Right cardiac atrium (tissue), 5 donors: ENCODE measurements around the gene ATL1. TPM values are rescaled to one million over a fixed set of nuclear protein-coding genes. Genes with fewer than 3 reads are reported as not detected.
"Not testable (repeated sequence)": the region's sequence is repeated elsewhere in the genome, so short reads cannot be mapped to it uniquely, and the experiment has no call there.

Source experiments
- ATAC-seq, 2 donors: fragments of 200-7000 bp; cut with Tn5 transposase; one replicate each; pipeline versions ENCODE4 v1.8.0 to v1.9.1; 2020; ENCODE audit warnings: moderate library complexity in 2 of 2, mild to moderate bottlenecking in 1 of 2
- DNase-seq, 3 donors: peaks; one replicate each; pipeline ENCODE4 v3.0.0-alpha.2; 2020
- H3K27ac ChIP-seq: one replicate; pipeline ENCODE4 v1.5.1; 2013; ENCODE audit warnings: mild to moderate bottlenecking, low read length, control low read depth, moderate library complexity
- H3K27me3 ChIP-seq: one replicate; pipeline ENCODE4 v1.6.1; 2013; ENCODE audit not compliant: control insufficient read depth, insufficient read depth
- H3K4me1 ChIP-seq: one replicate; pipeline ENCODE4 v1.6.1; 2013; ENCODE audit warnings: low read length; ENCODE audit not compliant: control insufficient read depth, insufficient read depth
- H3K4me3 ChIP-seq: one replicate; pipeline ENCODE4 v1.5.1; 2013; ENCODE audit warnings: low read length, control low read depth
- H3K9me3 ChIP-seq: one replicate; pipeline ENCODE4 v1.6.1; 2013; ENCODE audit warnings: low read length; ENCODE audit not compliant: control insufficient read depth
- WGBS: extraction: QIAGEN DNeasy Blood & Tissue Kit; methylation state at CpG from one replicate; pipeline ENCODE4 v1.1.7; 2013; 5-methylcytosine and 5-hydroxymethylcytosine counted together
- intact Hi-C, 4 donors: fragments of 100-400 bp; cut with DNase I; formaldehyde crosslinking; loops; one replicate each; pipeline versions ENCODE4 v1.11.0 to v1.14.0; 2022 to 2023
- polyA plus RNA-seq: library from polyadenylated mRNA; stranded (reverse); fragments of 200-250 nt; gene quantifications from one replicate; pipeline ENCODE4 v1.2.3, GENCODE V29; 2013
- total RNA-seq, 4 donors: library from RNA; stranded (reverse); fragmentation: NEBNext Ultra II Directional; extraction: Animal tissue kit (Norgen Biotek cat#: 25700); gene quantifications; one replicate each; pipeline ENCODE4 v1.2.1, GENCODE V29; 2021
- donor health status: healthy with polysubstance abuse.
- donor health status: DM: no; HTN: yes; CAD: no.
- donor health status: DM: no; HTN: no; CAD: no.
- donor health status: DM: no; HTN: yes; CAD: no; lungs with severe emphysema.
- donor health status: DM: yes; HTN: yes; CAD: no.

Gene ATL1
- total and polyA plus RNA-seq, 5 donors, result 1.4 to 2.8 (median 2.2) TPM

DNA sequence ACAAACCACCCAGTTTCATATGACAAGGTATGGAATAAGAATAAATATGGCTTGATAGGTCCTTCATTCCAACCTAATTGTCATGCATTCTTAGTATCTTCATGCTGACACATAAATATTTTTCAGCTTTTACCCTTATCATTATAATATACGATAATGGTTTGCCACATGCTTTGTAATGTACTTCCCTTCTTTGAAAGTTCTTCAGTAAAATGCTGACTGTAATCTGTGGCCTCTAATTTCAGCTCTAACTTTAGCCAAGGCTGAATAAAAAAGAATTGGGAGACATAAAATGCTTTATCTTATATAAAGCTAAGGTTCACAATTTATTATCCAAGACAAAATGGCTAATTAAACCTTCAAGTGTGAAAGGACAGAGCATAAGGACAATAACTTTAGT lies 24.9 kb upstream of the ATL1 start:
- no peak for ATAC-seq
- DNase-seq, result no peak
- H3K27me3 ChIP-seq, result no peaks in the 10 kb centered on the region
- intact Hi-C loops, result loop anchor here in 3 of 4 donors (5.0 kb wide), 2 partner anchors 213 to 218 kb away; no protein-coding TSS in a partner anchor
- no peak overlapping the region for H3K4me3 ChIP-seq
- H3K4me1 ChIP-seq, result no peaks in the 10 kb centered on the region
- H3K9me3 ChIP-seq, result no peaks in the 10 kb centered on the region
- 52% methylated on average over 1 of the region's 1 CpG for WGBS
- no peak overlapping the region for H3K27ac ChIP-seq

GRCh38 chr14:50538034-50538433 lies 21.9 kb upstream of the ATL1 start:
- H3K27ac ChIP-seq, ATAC-seq, DNase-seq, H3K4me3 ChIP-seq, H3K27me3 ChIP-seq, H3K9me3 ChIP-seq, intact Hi-C loops, H3K4me1 ChIP-seq: not testable (repeated sequence)
- 58% methylated on average over 4 of the region's 4 CpGs for WGBS

DNA sequence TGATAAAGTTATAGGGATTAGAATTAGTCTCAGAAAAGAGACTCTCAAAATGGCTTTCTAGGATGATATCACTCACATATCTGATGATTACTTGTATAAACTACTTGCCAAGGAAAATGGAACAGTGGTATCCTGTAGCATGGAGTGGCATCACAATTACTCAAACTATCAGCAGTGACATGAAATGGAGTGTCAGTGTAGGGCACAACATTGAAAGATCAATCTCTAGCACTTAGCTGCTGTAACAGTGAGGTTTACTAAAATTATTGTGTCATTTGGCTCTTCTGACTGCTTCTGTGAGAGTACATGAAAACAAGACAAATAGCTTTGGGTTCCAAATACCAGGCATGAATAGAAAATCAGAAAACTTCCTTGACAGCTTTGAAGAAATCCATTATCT lies 20.9 kb upstream of the ATL1 start:
- DNase-seq (no peak), ATAC-seq (no peak)
- no peak overlapping the region for H3K27ac ChIP-seq
- H3K9me3 ChIP-seq, result no peaks in the 10 kb centered on the region
- H3K4me3 ChIP-seq, result no peak overlapping the region
- intact Hi-C loops, result no loop called here
- no peaks in the 10 kb centered on the region for H3K4me1 ChIP-seq
- no peaks in the 10 kb centered on the region for H3K27me3 ChIP-seq

GRCh38 chr14:50541159-50541567 lies 18.8 kb upstream of the ATL1 start:
- no peaks in the 10 kb centered on the region for H3K9me3 ChIP-seq
- no peak overlapping the region for H3K27ac ChIP-seq
- no peaks in the 10 kb centered on the region for H3K4me1 ChIP-seq
- ATAC-seq (no peak), DNase-seq (no peak)
- H3K27me3 ChIP-seq, result no peaks in the 10 kb centered on the region
- 56% methylated on average over 1 of the region's 1 CpG for WGBS
- intact Hi-C loops, result no loop called here
- H3K4me3 ChIP-seq, result no peak overlapping the region

DNA sequence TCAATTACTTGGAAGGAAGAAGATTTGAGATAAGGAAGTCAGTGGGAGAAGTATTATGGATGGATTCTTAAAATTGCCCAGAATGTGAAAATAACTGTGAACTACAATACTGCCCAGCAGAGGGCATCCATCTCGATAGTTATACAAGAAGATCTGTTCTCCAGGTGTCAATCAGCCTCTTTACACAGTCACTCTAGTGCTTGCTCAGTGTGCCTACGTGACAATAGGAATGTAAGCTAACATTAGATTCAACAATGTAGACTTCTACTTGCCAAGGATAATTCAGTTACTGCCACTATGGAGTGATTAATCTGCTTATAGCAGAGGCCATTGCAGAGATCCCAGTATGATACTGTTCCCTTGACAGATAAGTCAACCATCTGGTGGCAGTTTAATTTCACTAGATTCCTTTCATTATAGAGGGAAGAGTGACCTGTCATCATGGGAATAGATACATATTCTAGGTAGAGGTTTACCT lies 17.0 kb upstream of the ATL1 start:
- Histone ChIP-seq H3K4me3 (no peak overlapping the region), H3K4me1 (no peaks in the 10 kb centered on the region), H3K27ac (no peak overlapping the region), H3K27me3 (no peaks in the 10 kb centered on the region), H3K9me3 (no peaks in the 10 kb centered on the region)
- intact Hi-C loops, result no loop called here
- WGBS, result 6% methylated on average over 2 of the region's 2 CpGs
- ATAC-seq, result peak in 1 of 2 donors; percentile 48
- DNase-seq, result no peak

DNA sequence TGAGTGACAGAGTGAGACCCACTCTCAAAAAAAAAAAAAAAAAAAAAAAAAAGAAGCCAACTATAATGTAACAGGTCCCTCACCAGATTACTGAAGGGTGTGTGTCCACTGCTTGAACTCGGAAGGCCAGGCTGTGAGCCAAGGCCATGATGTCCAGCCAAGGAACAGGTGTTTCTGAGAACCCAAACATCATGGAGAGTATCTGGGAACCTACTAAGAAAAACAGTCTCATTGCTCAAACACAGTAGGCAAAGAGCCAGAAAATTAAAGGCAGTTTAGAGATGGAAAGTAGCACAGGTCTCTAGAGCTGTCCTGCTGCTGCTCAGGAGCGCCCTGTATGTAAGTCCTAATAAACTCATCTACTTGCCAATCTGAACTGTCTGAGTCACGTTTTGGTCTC lies 15.0 kb upstream of the ATL1 start:
- no peak overlapping the region for H3K27ac ChIP-seq
- WGBS, result 64% methylated on average over 3 of the region's 3 CpGs
- intact Hi-C loops, result no loop called here
- ATAC-seq (no peak), DNase-seq (peak in 1 of 3 donors; percentile 45)
- H3K4me1 ChIP-seq, result no peaks in the 10 kb centered on the region
- H3K27me3 ChIP-seq, result no peaks in the 10 kb centered on the region
- H3K4me3 ChIP-seq, result no peak overlapping the region
- H3K9me3 ChIP-seq, result no peaks in the 10 kb centered on the region

GRCh38 chr14:50545618-50546017 lies 14.3 kb upstream of the ATL1 start:
- H3K27me3 ChIP-seq, result no peaks in the 10 kb centered on the region
- no peak overlapping the region for H3K4me3 ChIP-seq
- H3K9me3 ChIP-seq, result no peaks in the 10 kb centered on the region
- intact Hi-C loops, result no loop called here
- no peak overlapping the region for H3K27ac ChIP-seq
- no peak for DNase-seq
- ATAC-seq, result no peak
- no peaks in the 10 kb centered on the region for H3K4me1 ChIP-seq
- WGBS, result 71% methylated on average over 3 of the region's 3 CpGs

DNA sequence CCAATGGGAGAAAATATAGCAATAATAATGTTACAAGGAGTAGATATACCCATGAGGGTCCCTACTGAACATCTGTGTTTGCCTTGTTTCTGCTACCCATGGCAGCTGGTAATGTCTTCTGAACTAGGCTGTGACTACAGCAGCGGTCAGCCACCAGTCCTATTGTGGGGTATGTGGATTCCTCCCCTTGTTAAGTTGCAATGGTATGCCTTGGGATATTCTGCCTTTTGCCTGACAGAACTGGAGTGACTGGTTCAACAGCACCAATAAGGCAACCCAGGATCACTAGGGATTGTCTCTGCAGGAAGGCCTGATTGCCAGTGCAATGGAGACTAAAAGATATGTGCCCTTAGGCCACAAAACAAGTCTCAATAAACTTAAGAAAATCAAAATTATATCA lies 9.7 kb upstream of the ATL1 start:
- no peak for DNase-seq
- no peak for ATAC-seq
- WGBS, result 96% methylated on average over 1 of the region's 1 CpG
- intact Hi-C loops, result no loop called here
- Histone ChIP-seq H3K4me1 (no peaks in the 10 kb centered on the region), H3K27me3 (no peaks in the 10 kb centered on the region), H3K27ac (no peak overlapping the region), H3K4me3 (no peak overlapping the region), H3K9me3 (no peaks in the 10 kb centered on the region)

DNA sequence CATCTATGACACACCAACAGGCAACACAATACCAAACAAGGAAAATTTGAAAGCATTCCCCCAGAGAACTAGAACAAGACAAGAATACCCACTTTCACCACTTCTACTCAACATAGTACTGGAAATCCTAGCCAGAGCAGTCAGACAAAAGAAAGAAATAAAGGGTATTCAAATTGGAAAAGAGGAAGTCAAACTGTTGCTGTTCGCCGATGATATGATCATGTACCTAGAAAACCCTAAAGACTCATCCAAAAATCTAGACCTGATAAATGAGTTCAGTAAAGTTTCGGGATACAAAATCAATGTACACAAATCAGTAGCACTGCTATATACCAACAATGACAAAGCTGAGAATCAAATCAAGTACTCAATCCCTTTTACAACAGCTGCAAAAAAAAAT lies 8.1 kb upstream of the ATL1 start:
- Histone ChIP-seq H3K27me3 (no peaks in the 10 kb centered on the region), H3K4me1 (no peaks in the 10 kb centered on the region), H3K4me3 (no peak overlapping the region), H3K9me3 (no peaks in the 10 kb centered on the region), H3K27ac (no peak overlapping the region)
- 82% methylated on average over 3 of the region's 3 CpGs for WGBS
- no peak for ATAC-seq
- no peak for DNase-seq
- intact Hi-C loops, result no loop called here

GRCh38 chr14:50552796-50553195 lies 7.1 kb upstream of the ATL1 start:
- WGBS, result 84% methylated on average over 3 of the region's 3 CpGs
- DNase-seq, result not testable (repeated sequence)

GRCh38 chr14:50560931-50561285 lies 963 bp downstream of the ATL1 start:
- peak overlapping the region; percentile 67 for H3K4me3 ChIP-seq
- intact Hi-C loops, result no loop called here
- no peaks in the 10 kb centered on the region for H3K27me3 ChIP-seq
- DNase-seq, result peak; percentile 89 to 96 (median 93)
- no peaks in the 10 kb centered on the region for H3K9me3 ChIP-seq
- ATAC-seq, result peak; percentile 94 to 95
- WGBS, result under 1% methylated on average over 21 of the region's 21 CpGs
- no peaks in the 10 kb centered on the region for H3K4me1 ChIP-seq
- peak overlapping the region; percentile 25 for H3K27ac ChIP-seq

More at GRCh38 chr14:50552796-50553195, 7.1 kb upstream of the ATL1 start:
- H3K9me3 ChIP-seq, H3K4me1 ChIP-seq, H3K27ac ChIP-seq, H3K27me3 ChIP-seq, ATAC-seq, H3K4me3 ChIP-seq, intact Hi-C loops: not testable (repeated sequence)

DNA sequence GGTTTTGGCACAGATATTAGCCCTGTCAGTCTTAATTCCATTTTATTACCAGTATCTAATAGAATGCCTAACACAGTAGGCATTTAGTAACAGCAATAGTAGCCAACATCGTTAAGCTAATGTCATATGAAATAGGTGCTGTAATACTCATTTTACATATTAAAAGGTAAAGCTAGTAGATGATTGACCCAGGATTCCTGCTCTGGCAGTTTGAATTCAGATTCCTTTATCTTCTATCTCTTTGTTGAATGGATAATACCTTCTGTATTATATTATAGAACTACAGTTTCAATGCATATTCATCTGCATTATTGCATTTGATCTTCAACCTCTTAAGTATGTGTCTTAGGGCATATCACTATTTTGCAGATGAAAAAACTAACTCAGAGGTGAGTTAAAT lies 2.9 kb downstream of the ATL1 start:
- no peak for ATAC-seq
- 78% methylated on average over 1 of the region's 1 CpG for WGBS

More for the DNA sequence above, 2.9 kb downstream of the ATL1 start:
- Histone ChIP-seq H3K4me3 (no peak overlapping the region), H3K9me3 (no peaks in the 10 kb centered on the region), H3K27ac (no peak overlapping the region), H3K27me3 (no peaks in the 10 kb centered on the region), H3K4me1 (no peaks in the 10 kb centered on the region)
- intact Hi-C loops, result no loop called here
- no peak for DNase-seq
